CD4-positive, alpha-beta T cell treated with Interleukin-15 for 4 hours (primary cell): Measurements from ENCODE around the gene SEC61B.

Source experiments
- DNase-seq: peaks from one replicate; pipeline ENCODE4 v3.0.0-alpha.2; 2020; ENCODE audit warnings: low spot score

Gene SEC61B

GRCh38 chr9:99274495-99274894, 52.4 kb downstream of the SEC61B start:
- no peak for DNase-seq
